Epithelial cell of umbilical artery (primary cell): ENCODE results near the gene FBXO39. TPM values are rescaled to one million over a fixed set of nuclear protein-coding genes. Genes with fewer than 3 reads are reported as not detected.

Source experiments
- total RNA-seq: library from RNA; depleted of rRNA; stranded (reverse); fragments of >200 nt; gene quantifications from 2 replicates; pipeline ENCODE4 v1.2.3, GENCODE V29; 2014

The FBXO39 gene
- 0.61 and 3.2 TPM in 2 replicates for total RNA-seq

DNA sequence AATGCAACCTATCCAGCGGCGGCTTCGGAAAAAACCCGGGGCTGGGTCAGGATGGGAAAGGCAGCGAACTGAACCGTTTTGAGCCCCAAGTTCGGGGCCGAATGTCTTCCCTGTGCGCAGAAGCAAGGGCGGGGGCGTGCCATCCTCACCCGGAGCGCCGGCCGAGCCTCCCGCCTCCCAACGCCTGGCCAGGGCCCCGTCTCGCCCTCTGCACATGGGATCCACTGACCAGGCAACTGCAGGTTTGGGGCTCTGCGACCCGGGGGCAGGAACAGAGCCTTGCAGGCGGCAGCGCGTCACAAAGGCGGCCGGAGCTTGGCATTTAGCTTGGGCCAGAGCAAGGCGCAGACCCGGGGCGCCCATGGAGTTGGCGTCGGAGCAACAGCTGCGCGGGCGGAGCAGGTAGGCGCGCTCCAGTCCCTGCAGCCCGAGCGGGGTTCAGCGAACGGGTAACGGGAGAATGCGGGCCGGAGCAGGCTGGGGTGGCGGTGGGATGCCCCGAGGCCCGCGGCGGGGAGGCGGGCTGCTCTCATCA lies at the start of gene FBXO39:
Gene FBXO39 (plus strand): TSS at position 345 of the 535 bp plus-strand sequence. CDS start 3,654 bp downstream, outside the sequence.

DNA sequence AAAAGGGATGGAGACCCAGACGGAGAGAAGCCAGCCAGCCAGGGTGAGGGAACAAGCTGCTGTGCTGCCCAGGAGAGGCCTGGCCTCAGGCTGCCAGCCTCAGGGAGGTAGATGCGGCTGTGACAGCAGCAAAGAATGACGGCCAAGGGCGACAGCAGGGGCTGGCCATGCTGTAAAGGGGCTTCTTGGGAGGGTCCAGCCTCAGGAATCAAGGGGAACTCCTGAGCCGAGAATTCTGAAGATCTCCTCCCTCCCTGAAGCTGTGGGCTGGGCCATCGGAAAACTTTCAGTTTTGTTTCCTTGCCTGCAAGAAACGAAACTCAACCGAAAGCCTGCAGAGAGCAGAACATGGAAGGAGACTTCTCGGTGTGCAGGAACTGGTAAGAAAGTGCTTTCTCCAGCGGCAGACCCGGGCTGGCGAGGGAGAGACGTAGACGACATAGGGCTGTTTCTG lies 20.3 kb upstream of the FBXO39 start, which contains the start of gene XAF1:
Gene XAF1 (plus strand): TSS at position 316 of the 454 bp plus-strand sequence. CDS start 33 bp downstream, at position 349.

DNA sequence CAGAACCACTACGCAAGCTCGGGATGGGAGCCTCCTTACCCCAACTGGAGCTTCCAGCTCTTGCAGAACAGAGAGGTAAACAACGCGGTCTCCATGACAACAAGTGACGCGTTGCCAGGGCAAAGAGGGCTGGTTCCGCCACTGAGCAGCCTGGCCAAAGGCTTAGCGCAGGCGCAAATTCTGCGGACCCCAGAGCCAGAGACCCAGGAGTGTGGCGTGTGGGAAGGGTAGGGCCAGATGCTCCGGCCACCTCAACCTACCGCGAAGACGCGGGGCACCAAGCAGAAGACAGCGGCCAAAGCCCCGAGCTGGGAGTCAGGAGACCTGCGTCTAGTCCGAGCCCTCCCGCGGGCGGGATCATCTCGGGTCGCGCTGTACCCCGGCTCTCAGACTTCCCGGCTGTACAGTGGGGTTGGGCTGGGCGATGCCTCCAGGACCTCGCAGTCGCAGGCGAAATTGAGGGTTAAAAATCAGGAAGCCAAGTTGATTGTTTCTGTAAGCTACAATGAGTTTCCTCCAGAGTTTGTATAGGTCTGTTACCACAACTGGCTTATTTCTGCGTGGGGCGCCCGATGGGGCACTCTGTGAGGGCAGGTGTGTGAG lies 55.7 kb downstream of the FBXO39 start, which contains the start of gene TEKT1:
Gene TEKT1 (minus strand): TSS at position 69 of the 603 bp plus-strand sequence. CDS start 1,353 bp downstream, outside the sequence.

Other genes starting within 250 kb of the FBXO39 start
- gene PITPNM3, start 219.7 kb upstream of the FBXO39 start, total RNA-seq, result 0.15 and 0.32 TPM in 2 replicates
- gene KIAA0753, start 135.5 kb upstream of the FBXO39 start, total RNA-seq, result 5.5 and 8.5 TPM in 2 replicates
- 138 and 237 TPM in 2 replicates for gene TXNDC17, start 135.2 kb upstream of the FBXO39 start, total RNA-seq
- 16.4 and 17.5 TPM in 2 replicates for gene MED31, start 124.6 kb upstream of the FBXO39 start, total RNA-seq
- gene C17orf100, start 124.5 kb upstream of the FBXO39 start, total RNA-seq, result under 0.01 and 0.15 TPM in 2 replicates
- not detected in 2 replicates for gene SLC13A5, start 62.8 kb upstream of the FBXO39 start, total RNA-seq
- 12.3 and 129 TPM in 2 replicates for gene XAF1, start 20.2 kb upstream of the FBXO39 start, total RNA-seq
- not detected in 2 replicates for gene TEKT1, start 55.5 kb downstream of the FBXO39 start, total RNA-seq
- not detected in 2 replicates for gene ALOX12, start 219.8 kb downstream of the FBXO39 start, total RNA-seq
- 13.0 and 49.7 TPM in 2 replicates for gene RNASEK, start 236.4 kb downstream of the FBXO39 start, total RNA-seq
- gene BCL6B, start 246.8 kb downstream of the FBXO39 start, total RNA-seq, result 107 and 156 TPM in 2 replicates